Measurements from ENCODE around the gene ACOX3.

Gene ACOX3

DNA sequence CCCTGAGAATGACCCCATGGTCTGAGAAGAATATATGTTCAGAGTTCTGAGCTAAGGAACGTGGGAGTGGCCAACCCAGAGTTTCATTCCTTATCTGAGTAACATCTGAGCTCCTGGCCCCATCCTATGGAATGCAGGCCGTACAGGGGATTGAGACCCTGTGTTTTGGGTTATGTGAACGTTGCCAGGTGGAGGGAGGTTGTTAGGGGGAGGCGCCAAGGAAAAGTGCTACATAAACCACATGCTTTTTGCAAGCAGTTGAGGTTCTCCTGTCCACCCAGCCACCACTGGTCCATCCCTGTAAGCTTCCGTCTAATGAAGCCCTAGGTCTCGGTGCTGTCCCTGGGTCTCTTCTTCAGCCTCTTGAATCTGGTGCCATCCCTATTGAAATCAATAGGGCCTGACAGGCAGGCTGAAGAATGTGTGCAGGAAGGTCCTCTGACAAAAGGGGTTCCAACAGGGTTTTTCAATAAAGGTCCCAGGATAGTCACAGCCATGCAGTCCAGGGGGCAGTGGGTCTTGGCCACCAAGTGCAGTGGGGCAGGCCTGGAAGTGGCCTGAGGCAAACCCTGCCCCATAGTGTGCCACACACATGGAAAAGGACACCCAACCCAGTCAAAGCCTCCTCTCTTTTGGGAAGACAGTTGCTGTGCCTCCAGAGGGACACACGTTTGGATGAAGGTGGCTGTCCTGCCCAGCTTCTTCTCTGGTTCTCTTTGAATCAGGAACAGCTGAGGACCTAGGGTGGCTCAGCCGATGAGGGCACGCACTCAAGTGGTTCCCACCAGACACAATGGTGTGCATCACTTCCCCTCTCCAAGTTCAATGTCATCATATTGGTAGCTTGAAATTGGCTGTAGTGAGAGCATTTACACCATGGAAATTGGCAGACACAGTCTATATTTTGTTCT, 117.5 kb downstream of the ACOX3 start:
- ChIA-PET POLR2A (no interaction called here), CTCF (interaction anchor here (0.9 to 1.3 kb wide), 2 partner anchors 19 to 81 kb away, joined by 3 to 5 read pairs; no protein-coding TSS in a partner anchor)
- Histone ChIP-seq H3K9me3 (ENCODE audit: control extremely low read depth in 1 of 5, control insufficient read depth in 4 of 5, insufficient read depth in 2 of 5, low read depth in 1 of 5, low read length in 4 of 5) (peaks cover 0 to 19% (median 0%) of the 10 kb centered on the region in 5 experiments), H3K36me3 (ENCODE audit: control insufficient read depth in 4 of 4, insufficient read depth in 4 of 4, low read length in 3 of 4) (no peaks in the 10 kb centered on the region), H3K27me3 (replicated peaks in 2 of 5; ENCODE audit: control insufficient read depth in 4 of 5, insufficient read depth in 5 of 5, low read length in 4 of 5) (no peaks in the 10 kb centered on the region), H3K4me3 (ENCODE audit: control insufficient read depth in 1 of 7, extremely low read depth in 1 of 7, insufficient read depth in 4 of 7, low read depth in 2 of 7, low read length in 6 of 7) (no peak overlapping the region), H3K27ac (ENCODE audit: insufficient read depth in 1 of 2, low read depth in 1 of 2, low read length in 2 of 2, poor library complexity in 1 of 2, severe bottlenecking in 2 of 2) (no peak overlapping the region), H3K4me1 (ENCODE audit: control extremely low read depth in 1 of 4, control insufficient read depth in 4 of 4, insufficient read depth in 4 of 4, low read length in 3 of 4) (peaks cover 0 to 12% (median 11%) of the 10 kb centered on the region in 4 experiments)
- 100% methylated on average over 6 of the region's 9 CpGs for WGBS (ENCODE audit: insufficient coverage)
- no peak for DNase-seq

GRCh38 chr4:8321771-8322170, 118.8 kb downstream of the ACOX3 start:
- Histone ChIP-seq H3K4me3 (ENCODE audit: control insufficient read depth in 1 of 7, extremely low read depth in 1 of 7, insufficient read depth in 4 of 7, low read depth in 2 of 7, low read length in 6 of 7) (no peak overlapping the region), H3K36me3 (ENCODE audit: control insufficient read depth in 4 of 4, insufficient read depth in 4 of 4, low read length in 3 of 4) (no peaks in the 10 kb centered on the region), H3K9me3 (ENCODE audit: control extremely low read depth in 1 of 5, control insufficient read depth in 4 of 5, insufficient read depth in 2 of 5, low read depth in 1 of 5, low read length in 4 of 5) (peaks cover 0 to 16% (median 0%) of the 10 kb centered on the region in 5 experiments), H3K27ac (ENCODE audit: insufficient read depth in 1 of 2, low read depth in 1 of 2, low read length in 2 of 2, poor library complexity in 1 of 2, severe bottlenecking in 2 of 2) (no peak overlapping the region), H3K4me1 (ENCODE audit: control extremely low read depth in 1 of 4, control insufficient read depth in 4 of 4, insufficient read depth in 4 of 4, low read length in 3 of 4) (peaks cover 0 to 12% (median 11%) of the 10 kb centered on the region in 4 experiments), H3K27me3 (replicated peaks in 2 of 5; ENCODE audit: control insufficient read depth in 4 of 5, insufficient read depth in 5 of 5, low read length in 4 of 5) (no peaks in the 10 kb centered on the region)
- DNase-seq: no peak
- 63% methylated on average over 3 of the region's 5 CpGs for WGBS (ENCODE audit: insufficient coverage)
- ChIA-PET POLR2A (no interaction called here), CTCF (no interaction called here)

GRCh38 chr4:8321220-8321619, 119.3 kb downstream of the ACOX3 start:
- CTCF ChIA-PET: no interaction called here
- Histone ChIP-seq H3K4me3 (ENCODE audit: control insufficient read depth in 1 of 7, extremely low read depth in 1 of 7, insufficient read depth in 4 of 7, low read depth in 2 of 7, low read length in 6 of 7) (no peak overlapping the region), H3K27me3 (replicated peaks in 2 of 5; ENCODE audit: control insufficient read depth in 4 of 5, insufficient read depth in 5 of 5, low read length in 4 of 5) (no peaks in the 10 kb centered on the region), H3K27ac (ENCODE audit: insufficient read depth in 1 of 2, low read depth in 1 of 2, low read length in 2 of 2, poor library complexity in 1 of 2, severe bottlenecking in 2 of 2) (no peak overlapping the region), H3K4me1 (ENCODE audit: control extremely low read depth in 1 of 4, control insufficient read depth in 4 of 4, insufficient read depth in 4 of 4, low read length in 3 of 4) (peaks cover 0 to 13% (median 12%) of the 10 kb centered on the region in 4 experiments), H3K36me3 (ENCODE audit: control insufficient read depth in 4 of 4, insufficient read depth in 4 of 4, low read length in 3 of 4) (no peaks in the 10 kb centered on the region), H3K9me3 (ENCODE audit: control extremely low read depth in 1 of 5, control insufficient read depth in 4 of 5, insufficient read depth in 2 of 5, low read depth in 1 of 5, low read length in 4 of 5) (peaks cover 0 to 11% (median 0%) of the 10 kb centered on the region in 5 experiments)
- DNase-seq: no peak
- WGBS (ENCODE audit: insufficient coverage): 100% methylated on average over 2 of the region's 2 CpGs
- POLR2A ChIA-PET: no interaction called here

GRCh38 chr4:8320386-8320750, 120.2 kb downstream of the ACOX3 start:
- Histone ChIP-seq H3K9me3 (ENCODE audit: control extremely low read depth in 1 of 5, control insufficient read depth in 4 of 5, insufficient read depth in 2 of 5, low read depth in 1 of 5, low read length in 4 of 5) (peaks cover 0 to 9% (median 0%) of the 10 kb centered on the region in 5 experiments), H3K4me3 (ENCODE audit: control insufficient read depth in 1 of 7, extremely low read depth in 1 of 7, insufficient read depth in 4 of 7, low read depth in 2 of 7, low read length in 6 of 7) (no peak overlapping the region), H3K27ac (ENCODE audit: insufficient read depth in 1 of 2, low read depth in 1 of 2, low read length in 2 of 2, poor library complexity in 1 of 2, severe bottlenecking in 2 of 2) (no peak overlapping the region), H3K36me3 (ENCODE audit: control insufficient read depth in 4 of 4, insufficient read depth in 4 of 4, low read length in 3 of 4) (no peaks in the 10 kb centered on the region), H3K27me3 (replicated peaks in 2 of 5; ENCODE audit: control insufficient read depth in 4 of 5, insufficient read depth in 5 of 5, low read length in 4 of 5) (no peaks in the 10 kb centered on the region), H3K4me1 (ENCODE audit: control extremely low read depth in 1 of 4, control insufficient read depth in 4 of 4, insufficient read depth in 4 of 4, low read length in 3 of 4) (peaks cover 0 to 21% (median 21%) of the 10 kb centered on the region in 4 experiments)
- DNase-seq: no peak
- ChIA-PET CTCF (interaction anchor here (0.5 to 1.0 kb wide), 2 partner anchors 77 to 78 kb away, joined by 3 to 4 read pairs; no protein-coding TSS in a partner anchor), POLR2A (no interaction called here)
- WGBS (ENCODE audit: insufficient coverage): 100% methylated on average over 1 of the region's 2 CpGs

GRCh38 chr4:8319731-8320385, 120.7 kb downstream of the ACOX3 start:
- ChIA-PET POLR2A (no interaction called here), CTCF (interaction anchor here (0.5 to 1.1 kb wide), 4 partner anchors 14 to 78 kb away, joined by 3 to 4 read pairs (median 3); no protein-coding TSS in a partner anchor)
- DNase-seq: peak; percentile 29 to 72 (median 68)
- Histone ChIP-seq H3K4me1 (ENCODE audit: control extremely low read depth in 1 of 4, control insufficient read depth in 4 of 4, insufficient read depth in 4 of 4, low read length in 3 of 4) (peaks cover 3 to 24% (median 23%) of the 10 kb centered on the region in 4 experiments), H3K27me3 (replicated peaks in 2 of 5; ENCODE audit: control insufficient read depth in 4 of 5, insufficient read depth in 5 of 5, low read length in 4 of 5) (no peaks in the 10 kb centered on the region), H3K36me3 (ENCODE audit: control insufficient read depth in 4 of 4, insufficient read depth in 4 of 4, low read length in 3 of 4) (no peaks in the 10 kb centered on the region), H3K27ac (ENCODE audit: insufficient read depth in 1 of 2, low read depth in 1 of 2, low read length in 2 of 2, poor library complexity in 1 of 2, severe bottlenecking in 2 of 2) (no peak overlapping the region), H3K4me3 (ENCODE audit: control insufficient read depth in 1 of 7, extremely low read depth in 1 of 7, insufficient read depth in 4 of 7, low read depth in 2 of 7, low read length in 6 of 7) (no peak overlapping the region), H3K9me3 (ENCODE audit: control extremely low read depth in 1 of 5, control insufficient read depth in 4 of 5, insufficient read depth in 2 of 5, low read depth in 1 of 5, low read length in 4 of 5) (peaks cover 0 to 9% (median 0%) of the 10 kb centered on the region in 5 experiments)
- 74% methylated on average over 6 of the region's 13 CpGs for WGBS (ENCODE audit: insufficient coverage)

- H3K4me3 ChIP-seq (ENCODE audit: control insufficient read depth in 1 of 7, extremely low read depth in 1 of 7, insufficient read depth in 4 of 7, low read depth in 2 of 7, low read length in 6 of 7): no peak overlapping the region
- H3K4me1 ChIP-seq (ENCODE audit: control extremely low read depth in 1 of 4, control insufficient read depth in 4 of 4, insufficient read depth in 4 of 4, low read length in 3 of 4): peaks cover 3 to 24% (median 23%) of the 10 kb centered on the region in 4 experiments
- CTCF ChIA-PET: interaction anchor here (1.1 kb wide), 2 partner anchors 15 to 16 kb away, joined by 3 read pairs; no protein-coding TSS in a partner anchor
- POLR2A ChIA-PET: no interaction called here
- no peak for DNase-seq
- no peaks in the 10 kb centered on the region for H3K36me3 ChIP-seq (ENCODE audit: control insufficient read depth in 4 of 4, insufficient read depth in 4 of 4, low read length in 3 of 4)
- H3K9me3 ChIP-seq (ENCODE audit: control extremely low read depth in 1 of 5, control insufficient read depth in 4 of 5, insufficient read depth in 2 of 5, low read depth in 1 of 5, low read length in 4 of 5): peaks cover 0 to 9% (median 0%) of the 10 kb centered on the region in 5 experiments
- 100% methylated on average over 2 of the region's 6 CpGs for WGBS (ENCODE audit: insufficient coverage)
- no peaks in the 10 kb centered on the region for H3K27me3 ChIP-seq (replicated peaks in 2 of 5; ENCODE audit: control insufficient read depth in 4 of 5, insufficient read depth in 5 of 5, low read length in 4 of 5)
- no peak overlapping the region for H3K27ac ChIP-seq (ENCODE audit: insufficient read depth in 1 of 2, low read depth in 1 of 2, low read length in 2 of 2, poor library complexity in 1 of 2, severe bottlenecking in 2 of 2)
These were observed 121.5 kb downstream of the ACOX3 start for GRCh38 chr4:8319061-8319460.
